AG10803 (cell line): ENCODE results near the gene PPEF2.

ENCODE experiments used
- DNase-seq: peaks from one replicate; pipeline ENCODE4 v3.0.0; 2010; ENCODE audit warnings: low read depth
- H3K4me3 ChIP-seq: 2 replicates; pipeline ENCODE4 v1.5.1; 2011; ENCODE audit warnings: mild to moderate bottlenecking, low read length, control low read depth
- CTCF ChIP-seq: conservative IDR thresholded peaks from 2 replicates; pipeline ENCODE4 v1.5.1; 2011; ENCODE audit warnings: mild to moderate bottlenecking, low read length, control low read depth, inconsistent platforms

The PPEF2 gene

GRCh38 chr4:75820676-75821075, 81.6 kb downstream of the PPEF2 start:
- H3K4me3 ChIP-seq, result no peak overlapping the region
- TF ChIP-seq CTCF, result no peak
- no peak for DNase-seq

DNA sequence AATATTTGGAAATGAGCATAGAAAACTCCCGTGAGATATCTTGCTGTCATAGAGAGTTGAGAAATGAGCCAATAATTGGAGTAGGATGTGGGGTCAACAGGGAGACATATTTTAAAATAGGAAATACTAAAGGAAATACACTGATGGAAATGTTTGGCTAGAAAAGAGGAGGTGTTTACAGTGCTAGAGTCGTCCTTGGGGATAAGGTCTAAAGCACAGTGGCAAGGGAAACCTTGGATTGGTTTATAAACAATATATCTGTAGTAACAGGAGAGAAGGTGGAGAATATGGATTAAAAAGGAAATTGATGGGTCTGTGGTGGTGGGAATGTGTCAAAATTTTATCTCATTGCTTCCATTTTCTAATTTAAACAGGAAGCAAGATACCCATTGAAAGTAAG, 82.1 kb downstream of the PPEF2 start:
- no peak for TF ChIP-seq CTCF
- no peak for DNase-seq
- H3K4me3 ChIP-seq, result no peak overlapping the region

DNA sequence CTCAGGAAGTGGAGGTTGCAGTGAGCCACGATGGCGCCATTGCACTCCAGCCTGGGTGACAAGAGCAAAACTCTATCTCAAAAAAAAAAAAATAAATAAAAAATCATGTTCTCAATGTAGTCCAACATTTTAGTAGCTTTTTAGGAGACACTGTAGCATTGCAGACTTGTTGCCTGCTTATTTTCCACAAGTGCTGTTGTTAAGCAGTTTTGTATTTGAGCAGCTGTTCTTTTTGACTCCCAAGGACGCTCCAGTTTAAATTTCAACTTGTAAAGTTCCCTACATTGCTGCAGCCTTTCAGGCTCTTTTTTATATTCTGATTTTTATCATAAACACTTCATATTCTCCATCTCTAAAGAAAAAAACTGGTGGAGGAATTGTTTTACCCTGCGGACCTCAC, 83.1 kb downstream of the PPEF2 start:
- TF ChIP-seq CTCF, result no peak
- no peak for DNase-seq

DNA sequence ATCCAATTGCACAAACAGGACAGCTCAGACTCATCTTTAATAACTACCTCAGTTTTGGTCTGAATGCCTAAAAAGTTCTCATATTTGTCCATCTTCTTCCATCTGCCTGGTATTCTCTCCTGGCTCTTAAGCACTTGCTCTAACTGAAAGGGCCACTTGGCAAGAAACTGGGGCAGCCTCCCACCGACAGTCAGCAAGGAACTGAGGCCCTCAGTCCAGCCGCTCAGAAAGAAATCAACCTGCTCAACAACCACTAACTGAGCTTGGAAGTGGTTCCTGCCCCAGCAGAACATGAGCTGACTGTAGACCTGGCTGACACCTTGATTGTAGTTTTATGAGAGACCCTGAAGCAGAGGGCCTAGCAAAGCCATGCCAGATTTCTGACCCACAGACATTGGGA, 84.4 kb downstream of the PPEF2 start:
- TF ChIP-seq CTCF, result no peak
- H3K4me3 ChIP-seq, result no peak overlapping the region
- DNase-seq, result no peak

More for the DNA sequence above, 83.1 kb downstream of the PPEF2 start:
- no peak overlapping the region for H3K4me3 ChIP-seq
